Transverse colon (tissue), 4 donors: ENCODE measurements around the gene CNKSR3. TPM values are rescaled to one million over a fixed set of nuclear protein-coding genes. Genes with fewer than 3 reads are reported as not detected.

Source experiments
- DNase-seq: peaks from one replicate; pipeline ENCODE4 v3.0.0-alpha.2; 2019
- H3K27ac ChIP-seq, 4 donors: fragments of 200-600 bp; sonication (generic); 2 replicates each; pipeline ENCODE4 v1.5.1; 2016 to 2018; ENCODE audit warnings: inconsistent platforms in 4 of 4
- H3K27me3 ChIP-seq: fragments of 200-600 bp; sonication (generic); 2 replicates; pipeline ENCODE4 v1.5.1; 2017; ENCODE audit warnings: inconsistent platforms
- H3K36me3 ChIP-seq, 4 donors: fragments of 200-600 bp; sonication (generic); 2 replicates each; pipeline ENCODE4 v1.5.1; 2017 to 2019; ENCODE audit warnings: inconsistent platforms in 4 of 4
- H3K4me1 ChIP-seq, 4 donors: fragments of 200-600 bp; sonication (generic); 2 replicates each; pipeline ENCODE4 v1.5.1; 2017 to 2020; ENCODE audit warnings: inconsistent platforms in 4 of 4
- H3K4me3 ChIP-seq, 4 donors: fragments of 200-600 bp; sonication (generic); 1 replicate in 1 of 4; 2 replicates in 3 of 4; pipeline versions ENCODE4 v1.5.1 to v1.6.1; 2017 to 2019; ENCODE audit warnings: inconsistent platforms in 4 of 4
- H3K9me3 ChIP-seq, 2 donors: fragments of 200-600 bp; sonication (generic); 2 replicates each; pipeline ENCODE4 v1.5.1; 2017 to 2019; ENCODE audit warnings: inconsistent platforms in 2 of 2
- CTCF ChIP-seq, 5 experiments: fragments of 200-600 bp in 3 of 5; fragments of 450-650 bp in 2 of 5; sonication (generic) in 3 of 5; IDR thresholded peaks; 1 replicate in 2 of 5; 2 replicates in 3 of 5; pipeline ENCODE4 v1.5.1; 2016 to 2017; ENCODE audit warnings: antibody characterized with exemption in 5 of 5, inconsistent platforms in 3 of 5, mild to moderate bottlenecking in 2 of 5, moderate library complexity in 1 of 5
- EP300 ChIP-seq: sonication (generic); formaldehyde crosslinking; IDR thresholded peaks from one replicate; pipeline ENCODE4 v1.6.1; 2017; ENCODE audit warnings: antibody characterized with exemption, low read depth
- POLR2A ChIP-seq: fragments of 450-650 bp; IDR thresholded peaks from one replicate; pipeline ENCODE4 v1.6.1; 2016; ENCODE audit warnings: antibody characterized with exemption, mild to moderate bottlenecking, moderate library complexity
- POLR2AphosphoS5 ChIP-seq, 3 donors: sonication (generic); formaldehyde crosslinking; IDR thresholded peaks; one replicate each; pipeline ENCODE4 v1.6.1; 2016; ENCODE audit warnings: antibody characterized with exemption in 3 of 3
- WGBS, 2 donors: methylation state at CpG; one replicate each; pipeline ENCODE4 v1.1.5; 2018; ENCODE audit warnings: low coverage in 1 of 2; 5-methylcytosine and 5-hydroxymethylcytosine counted together
- in situ Hi-C, 4 donors: fragments of 200-750 bp; cut with MboI; loops; one replicate each; pipeline versions ENCODE4 v1.15.0 to v1.15.1; 2017; ENCODE audit warnings: low sequenced_read_pairs in 3 of 4, low pct_ligation_motif_present in 1 of 4, low pct_unique_long_range_greater_than_20kb in 1 of 4
- intact Hi-C: fragments of 100-400 bp; cut with DNase I; formaldehyde crosslinking; loops from one replicate; pipeline ENCODE4 v1.15.1; 2023; ENCODE audit warnings: low total_unique reads
- total RNA-seq, 4 donors: library from RNA; depleted of rRNA; stranded (reverse); fragments of >200 nt; gene quantifications; one replicate each; pipeline ENCODE4 v1.1.0, GENCODE V29; 2016

The CNKSR3 gene
- total RNA-seq, 4 donors from 2014 or later: 4.0 to 27.3 (median 16.9) TPM

- Histone ChIP-seq H3K27ac (peak overlapping the region in 3 of 4 donors; percentile 4 to 11 (median 6)), H3K9me3 (no peaks in the 10 kb centered on the region), H3K27me3 (no peaks in the 10 kb centered on the region), H3K4me3 (no peak overlapping the region), H3K4me1 (peaks cover 0 to 14% (median 0%) of the 10 kb centered on the region in 4 donors), H3K36me3 (no peaks in the 10 kb centered on the region)
- intact Hi-C loops: no loop called here
- DNase-seq: no peak
- 81% methylated on average over 4 to 7 of the region's 7 CpGs for WGBS, 2 donors
- in situ Hi-C loops: no loop called here
- TF ChIP-seq POLR2AphosphoS5 (IDR thresholded peaks at IDR 0.05) (no peak), CTCF (IDR thresholded peaks at IDR 0.05) (no peak), POLR2A (no peak), EP300 (no peak)
Measured at GRCh38 chr6:154463573-154464419, 46.7 kb downstream of the CNKSR3 start.

GRCh38 chr6:154462425-154462824 is 48.1 kb downstream of the CNKSR3 start:
- no peak for DNase-seq
- no peak overlapping the region for H3K4me3 ChIP-seq
- 40 to 72% methylated on average over 1 to 5 of the region's 5 CpGs for WGBS, 2 donors
- H3K27ac ChIP-seq: no peak overlapping the region
- in situ Hi-C loops: no loop called here
- peaks cover 0 to 27% (median 5%) of the 10 kb centered on the region in 4 donors for H3K4me1 ChIP-seq
- TF ChIP-seq CTCF (IDR thresholded peaks at IDR 0.05): no peak
- TF ChIP-seq EP300: no peak
- TF ChIP-seq POLR2A: no peak
- no peak for TF ChIP-seq POLR2AphosphoS5 (IDR thresholded peaks at IDR 0.05)
- H3K9me3 ChIP-seq: no peaks in the 10 kb centered on the region
- intact Hi-C loops: no loop called here
- H3K36me3 ChIP-seq: no peaks in the 10 kb centered on the region
- no peaks in the 10 kb centered on the region for H3K27me3 ChIP-seq

- TF ChIP-seq EP300 (no peak), POLR2AphosphoS5 (IDR thresholded peaks at IDR 0.05) (no peak), POLR2A (no peak), CTCF (IDR thresholded peaks at IDR 0.05) (no peak)
- Histone ChIP-seq H3K27ac (peak overlapping the region in 3 of 4 donors; percentile 8 to 81 (median 50)), H3K36me3 (no peaks in the 10 kb centered on the region), H3K4me3 (no peak overlapping the region), H3K4me1 (peaks cover 0 to 29% (median 8%) of the 10 kb centered on the region in 4 donors), H3K9me3 (no peaks in the 10 kb centered on the region), H3K27me3 (no peaks in the 10 kb centered on the region)
- no peak for DNase-seq
- WGBS, 2 donors: 83 to 86% methylated on average over 2 of the region's 2 CpGs
- in situ Hi-C loops (no loop called here), intact Hi-C loops (no loop called here)
Measured at GRCh38 chr6:154461348-154461747, 49.1 kb downstream of the CNKSR3 start.

GRCh38 chr6:154460306-154461071 is 50.0 kb downstream of the CNKSR3 start:
- intact Hi-C loops: no loop called here
- in situ Hi-C loops: no loop called here
- H3K27ac ChIP-seq: peak overlapping the region; percentile 50 to 81 (median 68)
- peaks cover 0 to 29% (median 8%) of the 10 kb centered on the region in 4 donors for H3K4me1 ChIP-seq
- WGBS, 2 donors: 69 to 86% methylated on average over 2 to 13 of the region's 13 CpGs
- H3K36me3 ChIP-seq: no peaks in the 10 kb centered on the region
- no peaks in the 10 kb centered on the region for H3K9me3 ChIP-seq
- no peak for DNase-seq
- no peak overlapping the region for H3K4me3 ChIP-seq
- no peaks in the 10 kb centered on the region for H3K27me3 ChIP-seq
- TF ChIP-seq CTCF (IDR thresholded peaks at IDR 0.05) (no peak), POLR2A (no peak), EP300 (no peak), POLR2AphosphoS5 (IDR thresholded peaks at IDR 0.05) (no peak)
